Stimulated activated naive CD8-positive, alpha-beta T cell treated with anti-CD3 and anti-CD28 coated beads, Interleukin-15, Interleukin-2, amounts not matched to agents 100 U/mL and 50 U/mL, for 24 hours (primary cell): ENCODE measurements around the gene NFYC.

Experiments
- ATAC-seq: fragments of 150-1000 bp; cut with Tn5 transposase; one replicate; pipeline ENCODE4 v1.10.0; 2021
- DNase-seq: peaks from one replicate; pipeline ENCODE4 v3.0.0; 2021

The NFYC gene

DNA sequence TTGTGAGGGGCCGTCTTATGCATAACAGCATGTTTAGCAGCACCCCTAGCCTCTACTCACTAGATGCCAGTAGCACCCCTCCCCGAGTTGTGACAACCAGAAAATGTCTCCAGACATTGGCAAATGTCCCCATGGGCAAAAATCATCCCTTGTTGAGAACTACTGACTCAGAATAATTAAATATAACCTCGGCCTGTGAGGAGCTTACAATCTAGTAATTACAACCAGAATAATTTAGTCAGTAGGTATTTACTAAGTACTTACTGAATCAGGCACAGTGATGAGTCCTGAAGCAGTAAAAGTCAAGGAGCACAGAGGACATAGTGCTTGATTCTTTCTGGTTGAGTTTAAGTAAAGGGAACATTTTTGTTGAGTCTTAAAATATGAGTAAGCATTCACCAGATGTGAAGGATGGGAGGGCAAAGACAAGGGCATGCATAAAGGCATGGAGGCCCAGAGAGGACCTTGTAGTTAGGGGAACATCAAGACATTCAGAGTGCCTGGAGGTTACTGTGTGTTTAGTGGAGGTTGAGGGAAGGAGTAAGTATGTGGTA is 48.0 kb downstream of the NFYC start:
- ATAC-seq (no peak), DNase-seq (no peak)

DNA sequence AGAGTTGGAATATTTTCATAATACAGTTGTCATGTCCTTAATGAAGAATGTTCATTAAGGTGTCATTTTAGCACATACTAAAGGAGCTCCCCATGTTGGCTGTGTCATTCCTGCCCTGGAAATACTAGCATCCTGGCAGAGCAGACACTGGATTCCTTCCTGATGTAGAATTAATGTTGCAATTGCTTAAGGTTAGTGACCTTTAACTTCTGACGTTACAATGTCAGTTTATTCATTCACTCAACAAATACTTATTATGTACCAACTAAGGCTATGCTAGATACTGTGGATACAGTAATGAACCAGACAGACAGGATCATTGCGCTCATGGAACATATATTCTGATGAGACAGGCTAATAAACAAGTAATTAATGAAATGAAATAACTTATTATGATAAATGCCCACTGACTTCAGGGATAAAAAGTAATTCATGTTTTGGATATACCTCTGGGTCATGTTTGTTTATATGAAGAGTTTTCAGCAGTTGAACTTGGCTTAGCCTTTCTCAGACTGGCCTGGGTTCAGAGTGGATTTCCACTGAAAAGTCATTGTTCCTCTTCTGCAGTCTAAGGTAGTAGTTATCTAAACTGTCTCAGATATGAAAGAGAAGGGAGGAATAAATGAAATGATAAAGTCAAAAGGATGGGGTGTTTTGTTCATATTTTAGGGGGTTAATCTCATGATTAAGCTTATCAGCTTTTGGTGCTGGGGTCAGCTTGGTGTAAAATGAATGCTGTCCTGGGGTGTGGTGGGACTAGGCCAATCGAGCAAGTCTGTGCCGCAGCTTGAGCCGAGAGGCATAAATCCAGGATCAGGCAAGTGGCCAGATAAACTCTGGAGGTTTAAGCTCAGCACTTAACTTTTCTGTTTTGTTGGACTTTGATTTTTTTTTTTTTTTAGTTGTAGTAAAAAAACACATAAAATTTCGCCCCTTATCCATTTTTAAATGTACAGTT is 48.8 kb downstream of the NFYC start:
- DNase-seq = no peak
- ATAC-seq = no peak

- DNase-seq (no peak), ATAC-seq (peak; percentile 50)
Measured at GRCh38 chr1:40740997-40741736, 49.7 kb downstream of the NFYC start.

GRCh38 chr1:40742363-40743061 is 51.0 kb downstream of the NFYC start:
- ATAC-seq (peak; percentile 66), DNase-seq (peak; percentile 9)

DNA sequence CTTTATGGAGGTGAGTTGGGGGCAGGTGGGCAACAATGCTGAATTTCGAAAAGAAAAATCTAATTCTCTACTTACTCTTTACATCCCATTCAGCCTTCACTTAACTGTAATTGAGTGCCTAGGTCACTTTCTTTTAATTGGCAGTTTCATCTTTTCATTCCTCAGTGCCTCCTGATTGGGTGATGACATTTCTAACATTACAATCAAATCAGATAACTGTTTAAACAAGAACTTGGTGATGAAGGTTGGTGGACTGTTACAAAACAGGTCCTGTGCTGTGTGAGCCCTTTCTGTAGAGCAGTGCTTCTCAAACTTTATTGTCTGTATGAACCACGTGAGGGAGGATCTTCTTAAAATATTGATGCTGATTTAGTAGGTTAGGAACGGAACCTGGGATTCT is 51.9 kb downstream of the NFYC start:
- no peak for DNase-seq
- ATAC-seq = no peak

GRCh38 chr1:40743860-40744259 is 52.4 kb downstream of the NFYC start:
- no peak for DNase-seq
- ATAC-seq = no peak

DNA sequence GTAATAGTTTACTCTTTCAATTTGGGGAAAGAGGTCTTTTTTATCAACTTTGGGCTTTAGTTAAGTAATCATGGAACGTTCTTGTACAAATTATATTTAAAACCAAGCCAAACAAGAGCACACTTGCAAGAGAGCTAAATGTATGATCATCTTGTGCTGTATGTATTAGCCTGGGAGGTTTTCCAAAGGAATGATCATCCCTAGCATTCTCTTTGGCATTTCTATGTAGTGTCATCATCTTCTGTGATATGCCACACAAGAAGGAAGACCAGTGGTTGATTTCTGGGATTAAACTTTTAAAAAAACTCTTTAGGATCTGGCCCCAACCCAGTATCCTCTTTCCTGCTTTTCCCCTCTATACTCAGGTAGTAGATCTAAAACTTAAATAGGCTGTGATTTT is 53.7 kb downstream of the NFYC start:
- no peak for ATAC-seq

DNA sequence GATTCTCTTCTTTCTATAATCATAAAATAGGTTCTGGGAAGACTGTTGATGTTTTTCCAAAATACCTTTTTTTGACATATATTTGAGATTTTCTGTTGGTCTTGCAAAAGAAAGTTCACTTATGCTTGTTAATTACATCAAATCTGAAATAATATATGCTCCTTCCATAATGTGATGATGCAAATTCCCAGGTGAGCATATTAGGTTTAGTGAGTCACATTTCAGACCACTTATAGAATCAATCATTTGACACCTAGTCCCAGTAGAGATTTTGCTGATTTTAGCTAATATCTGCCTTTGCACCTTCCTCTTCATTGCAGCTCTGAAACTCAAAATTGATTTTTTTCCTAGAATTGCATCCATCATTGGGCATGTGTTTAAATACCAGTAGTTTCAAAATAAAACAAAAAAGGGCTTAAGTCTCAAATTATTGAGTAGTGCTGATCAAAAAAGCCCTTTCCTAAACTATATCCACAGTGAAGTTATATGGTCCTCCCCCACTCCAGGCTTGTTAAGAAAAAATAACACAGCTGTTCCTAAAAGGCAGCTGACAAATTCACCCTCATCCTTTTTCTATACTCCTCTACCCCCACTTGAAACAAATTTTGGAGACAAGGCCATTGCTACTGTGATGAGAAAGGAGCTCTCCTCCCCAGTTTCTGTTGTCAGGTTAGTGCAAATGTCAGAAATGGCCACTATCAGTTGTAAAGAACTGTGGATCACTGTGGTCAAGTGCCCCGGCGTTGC is 55.0 kb downstream of the NFYC start:
- ATAC-seq (no peak), DNase-seq (no peak)

More for the DNA sequence above, 53.7 kb downstream of the NFYC start:
- no peak for DNase-seq

DNA sequence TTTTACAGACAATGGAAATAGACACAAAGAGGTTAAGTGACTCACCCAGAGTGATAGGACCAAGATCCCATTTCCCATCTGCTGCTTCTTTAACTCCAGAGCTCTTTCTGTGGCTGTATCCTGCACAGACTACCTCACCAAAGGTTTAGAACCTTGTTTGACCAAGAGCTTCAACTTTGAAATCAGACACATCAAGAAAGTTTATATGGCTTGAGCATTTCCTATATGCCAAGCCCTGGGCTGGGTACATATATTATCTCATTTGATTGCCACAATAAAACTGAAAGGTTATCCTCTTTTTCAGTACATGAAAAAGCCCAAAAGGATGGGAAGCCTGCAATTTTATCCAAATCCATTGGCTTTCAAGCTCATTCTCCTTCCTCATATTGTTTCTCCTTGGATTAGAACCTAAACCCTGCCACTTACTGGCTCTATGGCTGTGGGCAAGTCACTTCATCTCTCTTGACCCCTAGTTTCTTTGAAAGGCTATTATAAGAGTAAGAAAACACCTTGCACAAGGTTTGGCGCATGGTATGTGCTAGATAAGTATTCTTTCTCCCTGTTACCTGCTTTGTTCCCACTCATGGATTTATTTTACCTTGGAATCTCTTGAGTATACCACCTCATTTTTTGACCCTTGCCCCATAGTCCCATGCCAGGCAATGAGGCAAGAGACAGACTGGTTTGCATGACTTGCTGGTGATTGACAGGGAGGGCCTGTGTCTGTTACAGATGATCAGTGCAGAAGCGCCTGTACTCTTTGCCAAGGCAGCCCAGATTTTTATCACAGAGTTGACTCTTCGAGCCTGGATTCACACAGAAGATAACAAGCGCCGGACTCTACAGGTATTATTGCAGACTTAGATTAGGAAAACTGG is 57.6 kb downstream of the NFYC start:
- ATAC-seq (no peak), DNase-seq (no peak)

DNA sequence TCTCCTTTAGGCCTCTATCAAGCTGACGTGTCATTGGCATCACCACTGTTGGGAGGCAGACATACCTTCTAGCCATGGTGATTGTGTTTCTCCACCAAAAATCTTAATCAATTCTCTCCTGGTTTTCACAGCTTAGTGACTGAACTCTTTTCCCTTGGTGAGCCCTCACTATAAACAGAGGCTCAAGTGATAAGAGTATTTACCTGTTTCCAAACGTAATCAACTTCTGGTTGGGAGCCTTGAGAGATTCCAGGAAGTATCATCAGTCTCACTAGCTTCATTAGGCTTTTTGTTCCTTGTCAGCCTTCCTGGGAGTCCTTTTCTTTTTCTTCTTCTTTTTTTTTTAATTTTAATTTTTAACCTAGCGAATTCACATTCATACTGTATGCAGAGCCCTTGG is 58.3 kb downstream of the NFYC start:
- DNase-seq = no peak
- no peak for ATAC-seq

DNA sequence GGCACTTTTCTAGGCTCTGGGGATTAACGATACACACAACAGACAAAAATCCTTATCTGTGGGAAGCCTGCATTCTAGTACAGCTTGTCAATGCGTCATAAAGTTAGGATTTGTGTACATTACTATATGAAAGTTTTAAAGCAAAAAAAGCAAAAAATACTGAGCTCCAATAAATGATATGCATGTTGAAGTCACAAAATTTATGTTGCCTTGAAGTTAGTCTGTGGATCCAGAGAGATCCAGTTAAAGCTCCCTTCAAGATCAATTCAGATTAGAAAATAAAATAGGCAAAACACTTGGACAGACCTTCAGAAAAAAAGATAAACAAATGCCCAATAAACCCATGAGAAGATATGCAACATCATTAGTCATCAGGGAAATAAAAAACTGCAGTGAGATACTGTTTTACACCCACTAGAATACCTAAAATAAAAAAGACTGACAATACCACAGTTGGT is 59.0 kb downstream of the NFYC start:
- ATAC-seq (no peak), DNase-seq (no peak)

DNA sequence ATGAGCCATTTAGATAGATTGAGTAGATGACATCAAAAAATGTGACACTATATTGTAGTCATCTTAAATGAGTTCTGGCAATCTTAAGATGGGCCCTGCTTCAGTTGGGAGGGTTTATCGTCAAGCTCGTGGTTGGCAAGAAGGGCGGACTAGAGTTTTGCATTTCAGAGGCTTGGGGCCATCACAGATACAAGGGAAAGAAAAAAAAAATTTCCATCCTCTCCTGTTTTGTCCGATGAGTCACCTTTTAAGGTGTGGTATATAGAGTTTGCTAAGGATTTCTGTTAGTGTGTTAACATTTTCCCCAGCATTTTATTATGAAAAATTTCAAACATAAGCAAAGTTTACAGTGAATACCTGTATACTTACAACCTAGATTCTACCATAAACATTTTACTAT is 60.3 kb downstream of the NFYC start:
- no peak for DNase-seq
- ATAC-seq = peak; percentile 61

DNA sequence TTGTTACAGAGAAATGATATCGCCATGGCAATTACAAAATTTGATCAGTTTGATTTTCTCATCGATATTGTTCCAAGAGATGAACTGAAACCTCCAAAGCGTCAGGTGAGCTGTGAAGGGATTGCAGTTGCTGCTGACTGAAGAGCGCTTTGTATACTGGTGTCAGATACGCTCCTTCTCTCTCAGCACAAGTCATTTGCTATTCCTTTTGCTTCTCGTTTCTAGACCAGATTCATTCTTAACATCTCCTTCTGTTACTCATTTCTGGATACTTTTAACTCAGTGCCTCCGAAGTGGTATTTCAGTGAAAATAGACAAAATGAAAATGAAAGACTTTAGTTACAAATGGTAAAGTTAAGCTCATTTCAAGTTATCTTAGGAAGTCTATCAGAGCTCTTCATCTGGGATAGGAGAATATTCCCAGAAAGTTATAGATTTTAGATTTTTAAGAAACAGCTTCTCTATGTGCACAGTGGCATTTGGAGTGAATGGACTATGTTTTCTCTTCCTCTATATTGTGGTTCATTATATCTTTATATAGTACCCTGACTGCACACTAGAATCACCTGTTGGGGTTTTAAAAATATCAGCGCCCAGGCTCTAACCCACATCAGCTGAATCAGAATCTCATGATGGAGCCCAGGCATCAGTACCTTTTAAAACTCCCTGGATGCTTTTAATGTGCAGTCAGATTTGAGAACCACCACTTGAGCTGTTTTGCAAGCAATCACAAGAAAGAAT is 61.8 kb downstream of the NFYC start:
- no peak for DNase-seq
- peak; percentile 60 for ATAC-seq

GRCh38 chr1:40754201-40754600 is 62.7 kb downstream of the NFYC start:
- ATAC-seq = no peak
- DNase-seq = no peak

- DNase-seq = no peak
- ATAC-seq = no peak
Measured at GRCh38 chr1:40755067-40755466, 63.6 kb downstream of the NFYC start.

- no peak for DNase-seq
- no peak for ATAC-seq
Measured at GRCh38 chr1:40756523-40756922, 65.0 kb downstream of the NFYC start.

DNA sequence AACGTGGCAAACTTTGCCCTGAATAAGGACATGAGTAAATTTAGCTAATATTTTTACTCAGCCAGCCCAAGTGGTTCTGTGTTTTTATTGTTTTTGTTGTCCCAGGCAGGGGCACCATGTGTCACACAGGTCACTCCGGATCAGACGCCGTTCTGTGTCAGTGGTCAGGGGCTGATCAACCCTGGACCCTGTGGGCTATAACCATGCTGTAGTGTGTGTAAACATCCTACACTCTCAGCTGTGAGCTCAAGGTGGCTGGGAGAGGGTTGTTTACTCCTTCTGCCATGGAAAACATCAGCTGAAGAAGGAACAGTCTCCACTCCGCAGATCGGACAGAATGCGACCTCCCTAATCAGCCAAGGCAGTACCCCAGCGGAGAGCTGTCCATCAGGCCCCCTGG is 65.6 kb downstream of the NFYC start:
- ATAC-seq = no peak
- no peak for DNase-seq

DNA sequence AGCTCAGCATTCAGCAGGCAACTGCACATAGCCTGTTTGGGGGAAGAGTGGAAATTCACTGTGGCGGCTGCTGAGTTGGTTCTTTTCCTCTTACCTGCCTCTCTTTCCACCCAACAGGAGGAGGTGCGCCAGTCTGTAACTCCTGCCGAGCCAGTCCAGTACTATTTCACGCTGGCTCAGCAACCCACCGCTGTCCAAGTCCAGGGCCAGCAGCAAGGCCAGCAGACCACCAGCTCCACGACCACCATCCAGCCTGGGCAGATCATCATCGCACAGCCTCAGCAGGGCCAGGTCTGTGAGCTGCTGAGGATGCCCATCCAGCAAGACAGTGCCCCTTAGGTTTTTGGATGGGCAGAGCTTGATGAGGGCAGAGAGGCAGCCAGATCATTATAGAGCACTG is 66.5 kb downstream of the NFYC start:
- no peak for DNase-seq
- no peak for ATAC-seq

DNA sequence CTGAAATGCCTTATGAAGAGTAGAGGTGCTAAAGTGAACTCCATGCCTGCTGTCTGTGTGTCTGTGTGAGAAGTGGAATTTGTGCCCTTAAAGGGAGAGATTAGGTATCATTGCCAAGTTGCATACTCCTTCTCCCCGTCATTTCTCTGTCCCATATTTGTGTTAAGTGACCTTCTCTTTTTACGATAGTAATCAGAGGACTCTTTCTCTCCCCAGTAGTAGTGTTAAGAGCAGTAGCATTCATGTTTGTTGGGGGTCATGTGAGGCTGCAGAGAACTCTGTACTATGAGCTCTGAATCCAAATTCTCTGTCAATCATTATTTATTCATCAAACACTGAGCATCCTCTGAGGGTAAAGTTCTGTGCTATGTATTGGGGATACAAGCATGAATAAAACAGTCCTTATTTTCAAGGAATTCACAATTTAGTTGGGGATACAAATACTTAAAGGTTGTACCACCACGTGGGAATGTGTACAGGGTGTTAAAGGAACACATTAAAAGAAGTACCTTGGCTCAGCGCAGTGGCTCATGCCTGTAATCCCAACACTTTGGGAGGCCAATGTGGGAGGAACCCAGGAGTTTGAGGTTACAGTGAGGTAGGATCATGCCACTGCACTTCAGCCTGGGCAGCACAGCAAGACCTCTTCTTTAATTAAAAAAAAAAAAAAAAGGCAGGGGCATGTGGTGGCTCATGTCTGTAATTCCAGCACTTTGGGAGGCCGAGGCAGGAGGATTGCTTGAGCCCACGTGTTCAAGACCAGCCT is 67.3 kb downstream of the NFYC start:
- DNase-seq = no peak
- no peak for ATAC-seq
